H1 (cell line): ENCODE measurements around the gene SUPT7L. TPM values are rescaled to one million over a fixed set of nuclear protein-coding genes. Genes with fewer than 3 reads are reported as not detected.

Source experiments
- CTCF ChIA-PET: fragments of 300-600 bp; sonication (Branson Sonifier 250); formaldehyde crosslinking; loops from one replicate; lab custom pipeline; 2021; ENCODE audit not compliant: partially characterized antibody; lab: Charles Lee
- POLR2A ChIA-PET: fragments of 300-600 bp; sonication (Branson Sonifier 250); formaldehyde crosslinking; loops from one replicate; lab custom pipeline; 2021; ENCODE audit warnings: inconsistent platforms; ENCODE audit not compliant: partially characterized antibody; lab: Charles Lee
- DNase-seq, 2 experiments: peaks; one replicate each; pipeline versions ENCODE4 v3.0.0 to v3.0.0-alpha.2; 2010 to 2022; ENCODE audit warnings: low spot score in 2 of 2, low read depth in 1 of 2, mixed read lengths in 1 of 2
- FAIRE-seq: peaks from 2 replicates; lab custom pipeline; 2011; peaks lifted over from hg19 to GRCh38; lab: Jason Lieb, UNC
- H2AFZ ChIP-seq: 2 replicates; pipeline ENCODE4 v1.8.1; 2012; ENCODE audit warnings: low read length, inconsistent platforms
- H2AK5ac ChIP-seq: 2 replicates; pipeline ENCODE4 v1.6.1; 2013; ENCODE audit warnings: low read depth, low read length
- H2BK120ac ChIP-seq: replicated peaks from 2 replicates; pipeline ENCODE3; 2013; ENCODE audit warnings: low read depth, low read length, inconsistent platforms
- H2BK12ac ChIP-seq: 2 replicates; pipeline ENCODE4 v1.6.1; 2013; ENCODE audit warnings: low read depth, low read length
- H2BK15ac ChIP-seq: 2 replicates; pipeline ENCODE4 v1.6.1; 2013; ENCODE audit warnings: low read length
- H2BK20ac ChIP-seq: 2 replicates; pipeline ENCODE4 v1.6.1; 2013; ENCODE audit warnings: low read length
- H2BK5ac ChIP-seq: 2 replicates; pipeline ENCODE4 v1.6.1; 2013; ENCODE audit warnings: low read depth, low read length
- H3K14ac ChIP-seq: 2 replicates; pipeline ENCODE4 v1.6.1; 2013; ENCODE audit warnings: inconsistent platforms; ENCODE audit not compliant: insufficient read length
- H3K18ac ChIP-seq: 2 replicates; pipeline ENCODE4 v1.6.1; 2013; ENCODE audit warnings: low read length; ENCODE audit errors: extremely low read depth
- H3K23ac ChIP-seq: 2 replicates; pipeline ENCODE4 v1.6.1; 2013; ENCODE audit warnings: inconsistent platforms; ENCODE audit not compliant: insufficient read length
- H3K23me2 ChIP-seq: 2 replicates; pipeline ENCODE4 v1.6.1; 2013; ENCODE audit warnings: low read depth, low read length
- H3K27ac ChIP-seq: 2 replicates; pipeline ENCODE4 v1.6.1; 2011; ENCODE audit warnings: low read depth, low read length, inconsistent platforms
- H3K27me3 ChIP-seq, 4 experiments: replicated peaks in 1 of 4; 1 replicate in 1 of 4; 2 replicates in 3 of 4; pipeline versions ENCODE4 v1.6.1 to v1.8.1; 2011 to 2013; ENCODE audit warnings: low read length in 3 of 4, mild to moderate bottlenecking in 3 of 4, inconsistent platforms in 2 of 4, mixed read lengths in 2 of 4, moderate library complexity in 1 of 4; ENCODE audit not compliant: control insufficient read depth in 3 of 4, insufficient read depth in 3 of 4; ENCODE audit errors: extremely low read depth in 1 of 4
- H3K36me3 ChIP-seq, 4 experiments: 2 replicates each; pipeline versions ENCODE4 v1.6.1 to v1.8.1; 2011 to 2013; ENCODE audit warnings: mild to moderate bottlenecking in 4 of 4, low read length in 3 of 4, moderate library complexity in 2 of 4, control low read depth in 1 of 4, inconsistent platforms in 1 of 4; ENCODE audit not compliant: insufficient read depth in 4 of 4, control insufficient read depth in 2 of 4
- H3K4ac ChIP-seq: replicated peaks from 2 replicates; pipeline ENCODE3; 2013; ENCODE audit warnings: low read length, low read depth, mixed read lengths, inconsistent platforms; ENCODE audit not compliant: insufficient read length
- H3K4me1 ChIP-seq, 4 experiments: replicated peaks in 1 of 4; 1 replicate in 1 of 4; 2 replicates in 3 of 4; pipeline versions ENCODE4 v1.6.1 to v1.8.1; 2011 to 2013; ENCODE audit warnings: low read length in 3 of 4, inconsistent platforms in 2 of 4, mixed read lengths in 1 of 4; ENCODE audit not compliant: insufficient read depth in 4 of 4, control insufficient read depth in 3 of 4
- H3K4me2 ChIP-seq, 2 experiments: 2 replicates each; pipeline versions ENCODE4 v1.6.1 to v1.8.1; 2011 to 2013; ENCODE audit warnings: low read depth in 2 of 2, low read length in 2 of 2, control low read depth in 1 of 2, inconsistent platforms in 1 of 2, mild to moderate bottlenecking in 1 of 2; ENCODE audit not compliant: insufficient read depth in 1 of 2
- H3K4me3 ChIP-seq, 4 experiments: fragments of 200-600, 300-600 bp in 1 of 4; sonication (generic), shearing (Covaris generic), sonication (Bioruptor Twin) in 1 of 4; 2 replicates each; pipeline versions ENCODE4 v1.5.1 to v1.8.1; 2011 to 2016; ENCODE audit warnings: low read length in 4 of 4, low read depth in 3 of 4, control low read depth in 2 of 4, inconsistent platforms in 2 of 4, mild to moderate bottlenecking in 2 of 4, mixed read lengths in 1 of 4, moderate library complexity in 1 of 4; ENCODE audit not compliant: insufficient read depth in 2 of 4; ENCODE audit errors: extremely low read depth in 1 of 4
- H3K56ac ChIP-seq: replicated peaks from 2 replicates; pipeline ENCODE3; 2013; ENCODE audit warnings: low read depth, mild to moderate bottlenecking, mixed read lengths, low read length, inconsistent platforms; ENCODE audit not compliant: insufficient read length
- H3K79me1 ChIP-seq: 2 replicates; pipeline ENCODE4 v1.6.1; 2013; ENCODE audit warnings: low read depth, low read length, control low read depth
- H3K79me2 ChIP-seq, 2 experiments: 2 replicates each; pipeline versions ENCODE4 v1.6.1 to v1.8.1; 2012 to 2013; ENCODE audit warnings: low read length in 2 of 2, mild to moderate bottlenecking in 2 of 2, inconsistent platforms in 1 of 2; ENCODE audit not compliant: insufficient read depth in 2 of 2, control insufficient read depth in 1 of 2
- H3K9ac ChIP-seq, 4 experiments: replicated peaks in 1 of 4; 1 replicate in 1 of 4; 2 replicates in 3 of 4; pipeline versions ENCODE4 v1.6.1 to v1.8.1; 2011 to 2013; ENCODE audit warnings: low read depth in 3 of 4, low read length in 3 of 4, control low read depth in 2 of 4, mild to moderate bottlenecking in 2 of 4, moderate library complexity in 2 of 4, inconsistent platforms in 1 of 4; ENCODE audit errors: extremely low read depth in 1 of 4
- H3K9me3 ChIP-seq, 2 experiments: 2 replicates each; pipeline versions ENCODE4 v1.6.1 to v1.8.1; 2012 to 2013; ENCODE audit warnings: mild to moderate bottlenecking in 2 of 2, moderate library complexity in 2 of 2, control low read depth in 1 of 2, inconsistent platforms in 1 of 2, low read depth in 1 of 2, low read length in 1 of 2, mixed read lengths in 1 of 2; ENCODE audit not compliant: insufficient read depth in 2 of 2
- H4K20me1 ChIP-seq, 2 experiments: replicated peaks in 1 of 2; 2 replicates each; pipeline versions ENCODE3 to v1.8.1; 2011 to 2013; ENCODE audit warnings: inconsistent platforms in 2 of 2, low read length in 2 of 2, mild to moderate bottlenecking in 1 of 2; ENCODE audit not compliant: insufficient read depth in 2 of 2, control insufficient read depth in 1 of 2
- H4K5ac ChIP-seq: 2 replicates; pipeline ENCODE4 v1.6.1; 2013; ENCODE audit warnings: low read length, low read depth, mixed read lengths, inconsistent platforms; ENCODE audit not compliant: insufficient read length
- H4K8ac ChIP-seq: 2 replicates; pipeline ENCODE4 v1.8.0; 2013; ENCODE audit warnings: mild to moderate bottlenecking, moderate library complexity, low read length, inconsistent platforms; ENCODE audit not compliant: insufficient read depth; ENCODE audit errors: extremely low read depth
- H4K91ac ChIP-seq: replicated peaks from 2 replicates; pipeline ENCODE3; 2013; ENCODE audit warnings: low read length, mixed read lengths, inconsistent platforms; ENCODE audit not compliant: insufficient read length
- SP1 ChIP-seq: IDR thresholded peaks from 2 replicates; pipeline ENCODE4 v1.6.1; 2011; ENCODE audit warnings: low read depth, low read length
- WGBS, 2 experiments: shearing (Covaris generic) in 1 of 2; methylation state at CpG; one replicate each; pipeline versions ENCODE4 v1.1.6 to v1.1.7; 2013 to 2015; ENCODE audit warnings: low lambda C conversion rate in 2 of 2, mixed read lengths in 2 of 2, inconsistent platforms in 1 of 2, low coverage in 1 of 2, missing lambda C conversion rate in 1 of 2; ENCODE audit not compliant: insufficient replicate concordance in 2 of 2, insufficient coverage in 1 of 2, insufficient read length in 1 of 2; ENCODE audit errors: extremely low coverage in 1 of 2, missing lambda C conversion rate in 1 of 2; 5-methylcytosine and 5-hydroxymethylcytosine counted together
- polyA plus RNA-seq, 7 experiments: library from polyadenylated mRNA; depleted of rRNA in 3 of 7; stranded (reverse) in 5 of 7; unstranded in 2 of 7; fragments of >200 nt in 5 of 7; fragments of 200-250 nt in 2 of 7; gene quantifications; 1 replicate in 5 of 7; 2 replicates in 1 of 7; 4 replicates in 1 of 7; pipeline versions ENCODE4 v1.2.1 to v1.2.3, GENCODE V29; 2011 to 2013; ENCODE audit warnings: missing spikeins in 2 of 7, mixed read lengths in 2 of 7
- total RNA-seq: library from RNA; stranded (reverse); fragmentation: NEBNext Ultra II Directional; extraction: Animal tissue kit (Norgen Biotek cat#: 25700); gene quantifications from 2 replicates; pipeline ENCODE4 v1.2.1, GENCODE V29; 2021

SUPT7L gene
- total and polyA plus RNA-seq, 2 of the 8 experiments (the other 6 are each of a cell fraction or from before 2014, with no cell fraction given) = 22.2 to 26.6 TPM

- Histone ChIP-seq H3K18ac (no peak overlapping the region), H3K23me2 (no peaks in the 10 kb centered on the region), H3K23ac (no peak overlapping the region), H3K56ac (no peak overlapping the region), H3K4ac (no peak overlapping the region), H3K79me2 (no peaks in the 10 kb centered on the region), H3K4me3 (no peak overlapping the region), H4K20me1 (peaks cover 0 to 2% of the 10 kb centered on the region in 2 experiments), H3K36me3 (peaks cover 5 to 32% (median 18%) of the 10 kb centered on the region in 4 experiments; a peak in 7 of 8 replicates), H3K4me2 (no peak overlapping the region), H3K27ac (no peak overlapping the region), H3K9ac (no peak overlapping the region), H3K4me1 (no peaks in the 10 kb centered on the region), H4K5ac (no peak overlapping the region), H4K8ac (no peak overlapping the region), H3K14ac (no peak overlapping the region), H2BK15ac (no peak overlapping the region), H2BK5ac (no peak overlapping the region), H3K9me3 (no peaks in the 10 kb centered on the region), H3K79me1 (no peaks in the 10 kb centered on the region), H2AK5ac (no peak overlapping the region), H4K91ac (no peak overlapping the region), H2BK12ac (no peak overlapping the region), H2BK20ac (no peak overlapping the region), H2AFZ (no peak overlapping the region), H3K27me3 (peaks cover 0 to 1% (median 0%) of the 10 kb centered on the region in 4 experiments; a peak in 1 of 7 replicates), H2BK120ac (no peak overlapping the region)
- ChIA-PET POLR2A (interaction anchor here (1.5 kb wide), 1 partner anchor 10 kb away, joined by 5 read pairs; no protein-coding TSS in a partner anchor), CTCF (interaction anchor here (5.0 kb wide), 1 partner anchor 10 kb away, joined by 25 read pairs; no protein-coding TSS in a partner anchor)
- WGBS, 2 experiments = 91% methylated on average over 5 of the region's 5 CpGs; no CpG with 5 or more reads in 1 of the 2 experiments
- DNase-seq (no peak), FAIRE-seq (no peak)
- no peak for TF ChIP-seq SP1
These were observed 9.5 kb upstream of the SUPT7L start for GRCh38 chr2:27672723-27673486.
